Measurements from ENCODE around the gene PDE11A.
A peak's percentile ranks its signal among the peaks of the same experiment; 100 is the strongest.
"Not testable (repeated sequence)": the region's sequence is repeated elsewhere in the genome, so short reads cannot be mapped to it uniquely, and the experiment has no call there.

The PDE11A gene

DNA sequence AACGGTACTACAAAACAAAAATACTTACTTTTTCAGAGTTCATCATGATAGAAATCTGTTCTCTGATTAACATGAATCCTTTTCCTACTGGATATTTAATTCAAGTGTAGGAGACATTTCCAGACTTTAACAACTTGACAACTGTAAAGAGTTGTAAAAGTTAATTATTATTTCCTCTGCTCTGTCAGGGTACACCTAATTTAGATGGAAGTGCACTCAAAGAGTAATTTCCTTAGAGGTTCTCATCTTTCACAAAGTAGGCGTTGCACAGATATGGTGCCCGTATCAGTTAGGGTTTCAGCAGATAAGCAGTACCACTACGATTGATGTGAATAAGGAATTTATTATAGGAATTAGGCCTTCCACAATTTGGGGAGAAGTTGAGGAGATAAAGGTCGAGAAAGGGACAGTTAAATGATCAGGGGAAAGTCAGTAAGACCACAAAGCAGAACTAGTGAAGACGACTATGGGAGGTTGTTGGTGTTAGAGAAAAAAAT lies 16.2 kb upstream of the PDE11A start:
- H3K36me3 Mint-ChIP-seq (ENCODE audit: low read depth) = no peaks in the 10 kb centered on the region
- no peak overlapping the region for H3K4me3 Mint-ChIP-seq
- no peak overlapping the region for H3K27ac Mint-ChIP-seq
- no peaks in the 10 kb centered on the region for H3K4me1 Mint-ChIP-seq (ENCODE audit: low read depth)
- no peaks in the 10 kb centered on the region for H3K9me3 Mint-ChIP-seq
- H3K27me3 Mint-ChIP-seq = peaks cover 11% of the 10 kb centered on the region

DNA sequence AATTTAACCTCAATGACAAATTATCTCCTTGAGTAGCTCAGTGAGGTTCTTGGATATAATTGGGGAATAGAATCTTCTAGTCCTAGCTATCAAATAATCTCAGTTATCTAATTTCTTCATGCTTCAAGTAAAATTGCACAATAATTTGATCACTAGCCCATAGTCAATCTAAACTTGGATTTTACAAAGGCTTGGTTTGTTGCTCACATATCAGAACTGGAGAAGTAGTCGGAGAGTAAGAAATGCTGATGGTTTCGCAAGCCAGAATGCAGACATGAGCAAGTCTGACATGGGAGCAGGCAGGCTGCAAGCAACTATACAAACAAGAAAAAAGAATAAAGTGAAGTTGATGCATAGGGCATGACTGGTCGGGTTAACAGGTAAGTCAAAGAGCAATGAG lies 11.7 kb upstream of the PDE11A start:
- Mint-ChIP-seq H3K4me3 (no peak overlapping the region), H3K9me3 (no peaks in the 10 kb centered on the region), H3K4me1 (ENCODE audit: low read depth) (no peaks in the 10 kb centered on the region), H3K27ac (no peak overlapping the region), H3K27me3 (peaks cover 21% of the 10 kb centered on the region), H3K36me3 (ENCODE audit: low read depth) (no peaks in the 10 kb centered on the region)

- Mint-ChIP-seq H3K9me3 (peaks cover 3% of the 10 kb centered on the region), H3K27me3 (peaks cover 25% of the 10 kb centered on the region), H3K36me3 (ENCODE audit: low read depth) (no peaks in the 10 kb centered on the region), H3K27ac (no peak overlapping the region), H3K4me3 (no peak overlapping the region), H3K4me1 (ENCODE audit: low read depth) (no peaks in the 10 kb centered on the region)
Measured at GRCh38 chr2:178082408-178083045, 9.9 kb upstream of the PDE11A start.

DNA sequence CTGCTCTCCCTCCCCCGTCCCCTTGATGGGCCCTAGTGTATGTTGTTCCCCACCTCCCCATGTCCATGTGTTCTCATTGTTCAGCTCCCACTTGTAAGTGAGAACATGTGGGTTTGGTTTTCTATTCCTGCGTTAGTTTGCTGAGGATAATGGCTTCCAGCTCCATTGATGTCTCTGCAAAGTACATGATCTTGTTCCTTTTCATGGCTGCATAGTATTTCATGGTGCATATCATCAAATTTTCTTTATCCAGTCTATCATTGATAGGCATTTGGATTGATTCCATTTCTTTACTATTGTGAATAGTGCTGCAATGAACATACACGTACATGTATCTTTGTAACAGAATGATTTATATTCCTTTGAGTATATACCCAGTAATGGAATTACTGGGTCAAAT lies 6.7 kb upstream of the PDE11A start:
- H3K27me3 Mint-ChIP-seq = peaks cover 27% of the 10 kb centered on the region
- not testable (repeated sequence) for H3K9me3 Mint-ChIP-seq; H3K36me3 Mint-ChIP-seq (ENCODE audit: low read depth); H3K4me1 Mint-ChIP-seq (ENCODE audit: low read depth); H3K27ac Mint-ChIP-seq; H3K4me3 Mint-ChIP-seq

- Mint-ChIP-seq H3K9me3 (peaks cover 3% of the 10 kb centered on the region), H3K36me3 (ENCODE audit: low read depth) (no peaks in the 10 kb centered on the region), H3K27me3 (peaks cover 49% of the 10 kb centered on the region), H3K27ac (no peak overlapping the region), H3K4me3 (no peak overlapping the region), H3K4me1 (ENCODE audit: low read depth) (peaks cover 12% of the 10 kb centered on the region)
Measured at GRCh38 chr2:178076130-178076529, 3.6 kb upstream of the PDE11A start.

DNA sequence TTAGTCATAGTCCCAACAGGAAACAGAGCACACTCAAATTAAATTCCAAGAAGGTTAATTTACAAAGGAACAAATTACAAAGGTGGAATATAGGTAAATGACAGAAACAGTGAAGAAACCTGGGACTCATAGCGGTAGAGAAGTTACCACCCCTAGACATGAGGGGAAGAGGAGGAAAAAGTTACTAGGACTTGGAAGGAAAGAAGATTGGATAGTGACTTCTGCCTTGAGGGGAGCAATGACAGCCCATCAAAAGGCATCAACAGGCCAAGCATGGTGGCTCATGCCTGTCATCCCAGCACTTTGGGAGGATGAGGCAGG lies 2.4 kb upstream of the PDE11A start:
- no peak overlapping the region for H3K4me3 Mint-ChIP-seq

DNA sequence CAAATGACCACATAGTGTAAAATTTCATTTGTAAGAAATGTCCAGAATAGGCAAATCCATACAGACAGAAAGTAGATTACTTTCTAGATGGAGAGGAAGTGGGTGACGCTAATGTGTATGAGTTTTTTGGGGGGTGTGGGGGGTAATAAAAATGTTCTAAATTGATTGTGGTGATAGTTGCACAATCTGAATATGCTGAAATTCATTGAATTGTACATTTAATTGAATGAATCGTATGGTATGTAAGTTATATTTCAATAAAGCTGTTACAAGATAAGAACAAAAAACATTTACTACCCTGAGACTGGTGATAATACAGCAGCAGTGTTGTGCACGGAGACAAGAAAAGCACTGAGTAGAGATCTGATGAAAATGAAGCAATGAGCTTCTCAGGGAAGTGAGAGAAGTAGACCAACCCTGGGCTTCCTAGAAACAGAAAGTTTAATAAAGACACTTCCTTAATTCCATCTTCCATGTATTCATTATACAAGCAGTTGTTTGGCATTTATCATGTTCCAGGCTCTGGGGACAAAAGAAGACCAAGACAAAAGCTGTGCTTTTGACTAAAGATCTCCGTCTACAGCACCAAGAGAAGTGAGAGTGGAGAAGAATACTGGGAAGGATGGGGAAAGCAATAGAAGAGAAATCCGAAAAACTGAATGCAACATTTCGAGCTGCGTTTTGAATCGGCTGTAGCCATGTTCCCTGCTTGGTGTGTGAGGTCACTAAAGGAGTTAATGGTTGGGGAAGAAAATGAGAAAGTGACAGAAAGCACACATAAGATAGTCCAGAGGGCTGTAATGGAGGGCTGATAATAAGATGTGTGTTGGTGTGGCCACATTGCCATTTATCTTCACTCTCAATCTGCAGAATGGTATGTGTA lies 1.8 kb upstream of the PDE11A start:
- Mint-ChIP-seq H3K27ac (no peak overlapping the region), H3K36me3 (ENCODE audit: low read depth) (no peaks in the 10 kb centered on the region), H3K4me1 (ENCODE audit: low read depth) (peaks cover 12% of the 10 kb centered on the region), H3K27me3 (peaks cover 50% of the 10 kb centered on the region), H3K4me3 (no peak overlapping the region), H3K9me3 (peaks cover 3% of the 10 kb centered on the region)

More for the DNA sequence above, 2.4 kb upstream of the PDE11A start:
- Mint-ChIP-seq H3K27ac (no peak overlapping the region), H3K27me3 (peaks cover 51% of the 10 kb centered on the region), H3K9me3 (peaks cover 3% of the 10 kb centered on the region), H3K36me3 (ENCODE audit: low read depth) (no peaks in the 10 kb centered on the region), H3K4me1 (ENCODE audit: low read depth) (peaks cover 12% of the 10 kb centered on the region)

GRCh38 chr2:178072000-178072382 lies 586 bp downstream of the PDE11A start:
- H3K9me3 Mint-ChIP-seq = no peaks in the 10 kb centered on the region
- peak overlapping the region; percentile 50 for H3K4me3 Mint-ChIP-seq
- peaks cover 57% of the 10 kb centered on the region for H3K27me3 Mint-ChIP-seq
- peaks cover 12% of the 10 kb centered on the region for H3K4me1 Mint-ChIP-seq (ENCODE audit: low read depth)
- no peak overlapping the region for H3K27ac Mint-ChIP-seq
- no peaks in the 10 kb centered on the region for H3K36me3 Mint-ChIP-seq (ENCODE audit: low read depth)

DNA sequence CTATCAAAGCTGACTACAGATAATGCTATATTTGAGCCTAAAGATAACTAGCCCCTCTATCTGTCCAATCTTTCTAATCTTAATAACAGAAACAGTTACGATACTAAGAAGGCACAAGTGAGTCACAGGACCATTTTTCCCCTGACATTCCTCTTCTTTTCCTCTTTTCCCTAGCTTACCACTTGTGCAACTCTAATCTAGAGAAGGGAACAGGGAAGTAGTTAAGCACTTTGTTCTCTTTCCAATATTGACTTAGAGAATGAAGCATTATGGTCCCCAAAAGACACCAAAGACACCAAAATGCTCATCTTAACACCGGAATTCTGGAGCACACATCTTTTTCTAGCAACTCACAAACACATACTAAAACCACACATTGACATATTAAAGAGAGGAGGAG lies 1.8 kb downstream of the PDE11A start:
- H3K27me3 Mint-ChIP-seq = peaks cover 57% of the 10 kb centered on the region
- H3K36me3 Mint-ChIP-seq (ENCODE audit: low read depth) = no peaks in the 10 kb centered on the region
- H3K4me1 Mint-ChIP-seq (ENCODE audit: low read depth) = peaks cover 12% of the 10 kb centered on the region
- no peak overlapping the region for H3K27ac Mint-ChIP-seq
- no peaks in the 10 kb centered on the region for H3K9me3 Mint-ChIP-seq
- H3K4me3 Mint-ChIP-seq = no peak overlapping the region

DNA sequence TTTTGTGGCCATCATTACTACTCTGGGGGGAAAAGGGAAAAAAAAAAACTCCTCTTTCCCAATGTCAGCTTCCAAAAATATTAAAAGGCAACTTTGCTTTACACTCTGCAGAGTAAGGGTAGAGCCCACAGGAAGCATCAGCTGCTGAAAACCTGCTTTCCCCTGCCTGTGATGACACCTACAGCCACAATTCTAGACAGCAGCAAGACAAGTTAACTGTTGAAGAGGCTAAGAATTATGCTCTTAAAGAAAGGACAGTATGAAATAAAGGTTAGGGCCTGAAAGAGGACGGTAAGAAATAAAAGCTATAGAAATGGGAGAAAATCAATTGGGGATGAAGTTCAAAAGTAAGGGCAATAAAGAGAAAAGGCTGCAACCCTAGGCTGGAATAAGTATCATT lies 3.0 kb downstream of the PDE11A start:
- peaks cover 12% of the 10 kb centered on the region for H3K4me1 Mint-ChIP-seq (ENCODE audit: low read depth)
- peaks cover 51% of the 10 kb centered on the region for H3K27me3 Mint-ChIP-seq
- no peak overlapping the region for H3K4me3 Mint-ChIP-seq
- H3K9me3 Mint-ChIP-seq = no peaks in the 10 kb centered on the region
- no peaks in the 10 kb centered on the region for H3K36me3 Mint-ChIP-seq (ENCODE audit: low read depth)
- no peak overlapping the region for H3K27ac Mint-ChIP-seq

GRCh38 chr2:178068823-178069454 lies 3.6 kb downstream of the PDE11A start:
- H3K27me3 Mint-ChIP-seq = peaks cover 45% of the 10 kb centered on the region
- no peak overlapping the region for H3K27ac Mint-ChIP-seq

DNA sequence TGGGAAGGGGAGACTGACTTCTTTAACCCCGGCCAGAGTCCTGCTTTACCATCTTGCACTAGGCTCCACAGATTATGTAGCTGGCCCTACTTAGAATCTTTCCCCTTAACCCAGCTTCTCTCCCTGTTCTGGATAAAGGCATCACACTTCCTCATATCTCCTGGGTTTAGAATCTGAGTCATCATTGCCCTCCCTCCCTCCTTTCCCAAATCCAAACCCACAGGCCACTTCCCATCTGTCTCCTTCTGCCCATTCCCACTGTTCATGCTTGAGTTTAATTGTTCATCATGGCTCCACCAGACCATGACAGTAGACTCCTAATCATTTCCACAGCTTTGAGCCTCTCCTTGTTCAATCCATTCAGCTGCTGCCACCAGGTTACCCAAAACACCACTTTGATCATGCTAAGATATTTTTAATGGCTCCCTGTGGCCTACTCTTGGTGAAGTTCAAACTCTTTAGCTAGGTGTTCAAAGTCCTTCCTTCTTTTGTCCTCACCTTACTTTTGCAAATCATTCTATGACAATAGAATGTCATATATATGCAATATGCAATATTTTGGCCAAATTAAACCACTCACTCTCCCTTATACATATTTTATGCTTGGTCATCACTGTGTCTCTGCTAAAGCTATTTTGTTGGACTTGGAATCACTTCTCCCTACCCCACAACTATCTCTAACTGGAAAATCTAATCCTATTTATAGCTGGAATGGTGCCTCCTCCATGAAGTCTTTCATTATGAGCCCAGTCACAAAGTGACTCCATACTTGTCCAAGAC lies 5.5 kb downstream of the PDE11A start:
- peaks cover 33% of the 10 kb centered on the region for H3K27me3 Mint-ChIP-seq

More at GRCh38 chr2:178068823-178069454, 3.6 kb downstream of the PDE11A start:
- peaks cover 12% of the 10 kb centered on the region for H3K4me1 Mint-ChIP-seq (ENCODE audit: low read depth)
- H3K36me3 Mint-ChIP-seq (ENCODE audit: low read depth) = no peaks in the 10 kb centered on the region
- H3K9me3 Mint-ChIP-seq = no peaks in the 10 kb centered on the region
- no peak overlapping the region for H3K4me3 Mint-ChIP-seq

GRCh38 chr2:178066324-178066723 lies 6.3 kb downstream of the PDE11A start:
- H3K9me3 Mint-ChIP-seq = no peaks in the 10 kb centered on the region
- H3K27me3 Mint-ChIP-seq = peaks cover 26% of the 10 kb centered on the region
- H3K27ac Mint-ChIP-seq = no peak overlapping the region
- H3K36me3 Mint-ChIP-seq (ENCODE audit: low read depth) = no peaks in the 10 kb centered on the region
- H3K4me1 Mint-ChIP-seq (ENCODE audit: low read depth) = no peaks in the 10 kb centered on the region
- no peak overlapping the region for H3K4me3 Mint-ChIP-seq

More for the DNA sequence above, 5.5 kb downstream of the PDE11A start:
- Mint-ChIP-seq H3K27ac (no peak overlapping the region), H3K36me3 (ENCODE audit: low read depth) (no peaks in the 10 kb centered on the region), H3K4me1 (ENCODE audit: low read depth) (peaks cover under 1% of the 10 kb centered on the region), H3K9me3 (no peaks in the 10 kb centered on the region), H3K4me3 (no peak overlapping the region)

DNA sequence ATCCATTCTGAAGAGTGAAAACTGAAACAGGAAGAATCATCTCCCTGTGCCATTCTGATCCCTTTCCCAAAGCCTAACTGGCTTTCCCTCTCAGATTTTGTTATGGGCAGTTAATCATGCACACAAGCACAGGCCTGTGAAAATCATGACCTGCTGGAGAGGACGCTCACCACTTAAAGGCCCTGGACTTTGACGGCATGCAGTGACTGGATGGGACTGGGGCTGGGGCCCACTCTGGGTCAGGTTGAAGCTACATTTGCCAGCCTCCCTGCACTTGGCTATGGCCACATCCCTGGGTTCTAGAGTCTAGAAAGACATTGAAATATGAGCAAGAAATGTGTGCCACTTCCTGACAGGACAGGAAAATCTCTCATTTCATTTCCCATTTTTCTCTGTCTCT lies 12.9 kb downstream of the PDE11A start:
- Mint-ChIP-seq H3K27me3 (peaks cover 7% of the 10 kb centered on the region), H3K4me1 (ENCODE audit: low read depth) (no peaks in the 10 kb centered on the region), H3K36me3 (ENCODE audit: low read depth) (no peaks in the 10 kb centered on the region), H3K27ac (no peak overlapping the region), H3K9me3 (no peaks in the 10 kb centered on the region), H3K4me3 (no peak overlapping the region)

Data from stimulated activated naive CD8-positive, alpha-beta T cell treated with anti-CD3 and anti-CD28 coated beads, Interleukin-15, Interleukin-2, amounts not matched to agents 100 ng/mL and 50 ng/mL, for 24 hours (primary cell).